ENCODE measurements around the gene TSG101.

- TF ChIP-seq POLR2A (IDR thresholded peaks at IDR 0.05): no peak
- TF ChIP-seq CTCF (IDR thresholded peaks at IDR 0.05): no peak
Measured at GRCh38 chr11:18526130-18526520, 617 bp downstream of the TSG101 start.

All from uterus (tissue), 2 donors.